ENCODE measurements around the gene FOXN4.

Gene FOXN4

GRCh38 chr12:109277899-109278762 lies 31.0 kb downstream of the FOXN4 start:
- H3K4me3 ChIP-seq (ENCODE audit: low read depth, low read length) = peak overlapping the region; percentile 30
- DNase-seq (ENCODE audit: low read depth) = peak; percentile 91
- TF ChIP-seq MYC (IDR thresholded peaks at IDR 0.05; ENCODE audit: low read depth, low read length) (peak; percentile 94), MAX (IDR thresholded peaks at IDR 0.05; ENCODE audit: low read depth, low read length) (peak; percentile 98), POLR2A (IDR thresholded peaks at IDR 0.05; ENCODE audit: extremely low read depth, insufficient read length) (peak; percentile 49)
- TF ChIP-seq, protein P1, sequence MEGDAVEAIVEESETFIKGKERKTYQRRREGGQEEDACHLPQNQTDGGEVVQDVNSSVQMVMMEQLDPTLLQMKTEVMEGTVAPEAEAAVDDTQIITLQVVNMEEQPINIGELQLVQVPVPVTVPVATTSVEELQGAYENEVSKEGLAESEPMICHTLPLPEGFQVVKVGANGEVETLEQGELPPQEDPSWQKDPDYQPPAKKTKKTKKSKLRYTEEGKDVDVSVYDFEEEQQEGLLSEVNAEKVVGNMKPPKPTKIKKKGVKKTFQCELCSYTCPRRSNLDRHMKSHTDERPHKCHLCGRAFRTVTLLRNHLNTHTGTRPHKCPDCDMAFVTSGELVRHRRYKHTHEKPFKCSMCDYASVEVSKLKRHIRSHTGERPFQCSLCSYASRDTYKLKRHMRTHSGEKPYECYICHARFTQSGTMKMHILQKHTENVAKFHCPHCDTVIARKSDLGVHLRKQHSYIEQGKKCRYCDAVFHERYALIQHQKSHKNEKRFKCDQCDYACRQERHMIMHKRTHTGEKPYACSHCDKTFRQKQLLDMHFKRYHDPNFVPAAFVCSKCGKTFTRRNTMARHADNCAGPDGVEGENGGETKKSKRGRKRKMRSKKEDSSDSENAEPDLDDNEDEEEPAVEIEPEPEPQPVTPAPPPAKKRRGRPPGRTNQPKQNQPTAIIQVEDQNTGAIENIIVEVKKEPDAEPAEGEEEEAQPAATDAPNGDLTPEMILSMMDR (IDR thresholded peaks at IDR 0.05; ENCODE audit: low read depth, low read length) = no peak

DNA sequence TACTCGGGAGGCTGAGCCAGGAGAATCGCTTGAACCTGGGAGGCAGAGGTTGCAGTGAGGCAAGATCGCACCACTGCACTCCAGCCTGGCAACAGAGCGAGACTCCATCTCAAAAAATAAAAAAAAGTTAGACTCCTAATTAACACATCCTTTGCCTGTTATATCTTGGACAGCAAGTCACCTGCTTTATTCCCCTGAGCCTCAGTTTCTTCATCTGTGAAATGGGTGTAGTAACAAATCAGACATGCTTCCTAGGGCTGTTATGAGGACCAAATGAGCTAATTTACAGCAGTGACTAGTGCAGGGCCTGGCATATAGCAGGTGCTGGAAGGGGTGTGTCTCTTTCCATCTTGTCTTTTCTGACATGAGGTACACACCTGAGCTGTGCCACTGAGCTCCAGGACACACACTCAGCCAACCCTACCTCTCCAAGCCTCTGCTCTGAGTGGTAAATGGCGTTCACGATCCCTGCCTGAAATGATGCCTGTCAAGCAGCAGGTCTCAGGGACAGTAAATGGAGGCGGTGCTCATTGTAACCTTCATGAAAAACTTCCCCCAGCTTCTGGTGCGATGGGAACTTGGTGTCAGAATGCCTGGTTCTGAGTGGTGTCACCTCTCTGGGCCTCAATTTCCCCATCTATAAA lies 31.7 kb downstream of the FOXN4 start:
- TF ChIP-seq MYC (IDR thresholded peaks at IDR 0.05; ENCODE audit: low read depth, low read length) = no peak; the same call in 1 of the 2 replicates
- DNase-seq (ENCODE audit: low read depth) = no peak
- H3K4me3 ChIP-seq (ENCODE audit: low read depth, low read length) = no peak overlapping the region

DNA sequence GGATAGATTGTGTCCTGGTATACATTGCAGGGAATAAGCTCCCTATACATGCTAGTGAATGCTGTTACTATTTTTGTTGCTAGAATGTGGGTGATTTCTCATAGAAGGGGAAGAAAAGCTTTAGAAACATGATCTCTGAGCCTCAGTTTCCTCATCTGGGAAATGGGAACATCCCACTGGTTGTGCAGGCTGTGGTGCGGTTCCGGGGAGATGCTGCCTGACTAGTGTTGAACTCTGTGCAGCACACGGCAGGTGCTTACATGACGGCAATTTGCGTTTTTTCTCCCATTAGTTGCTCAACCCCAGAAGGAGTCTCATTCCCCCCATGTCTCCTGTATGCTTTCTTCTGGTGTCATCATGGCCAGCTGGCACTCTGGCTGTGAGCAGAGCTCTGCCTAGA lies 32.9 kb downstream of the FOXN4 start:
- no peak overlapping the region for H3K4me3 ChIP-seq (ENCODE audit: low read depth, low read length)
- TF ChIP-seq POLR2A (IDR thresholded peaks at IDR 0.05; ENCODE audit: extremely low read depth, insufficient read length) (no peak), MYC (IDR thresholded peaks at IDR 0.05; ENCODE audit: low read depth, low read length) (no peak), MAX (IDR thresholded peaks at IDR 0.05; ENCODE audit: low read depth, low read length) (no peak)
- TF ChIP-seq, protein P1 (IDR thresholded peaks at IDR 0.05; ENCODE audit: low read depth, low read length) = no peak
- peak; percentile 45 for DNase-seq (ENCODE audit: low read depth)

- no peak for DNase-seq (ENCODE audit: low read depth)
- H3K4me3 ChIP-seq (ENCODE audit: low read depth, low read length) = no peak overlapping the region
- TF ChIP-seq, protein P1 (IDR thresholded peaks at IDR 0.05; ENCODE audit: low read depth, low read length) = no peak
- no peak for TF ChIP-seq MAX (IDR thresholded peaks at IDR 0.05; ENCODE audit: low read depth, low read length)
- no peak for TF ChIP-seq MYC (IDR thresholded peaks at IDR 0.05; ENCODE audit: low read depth, low read length)
- TF ChIP-seq POLR2A (IDR thresholded peaks at IDR 0.05; ENCODE audit: extremely low read depth, insufficient read length) = no peak
Measured at GRCh38 chr12:109275173-109275572, 33.9 kb downstream of the FOXN4 start.

- no peak overlapping the region for H3K4me3 ChIP-seq (ENCODE audit: low read depth, low read length)
- TF ChIP-seq, protein P1 (IDR thresholded peaks at IDR 0.05; ENCODE audit: low read depth, low read length) = no peak
- TF ChIP-seq MYC (IDR thresholded peaks at IDR 0.05; ENCODE audit: low read depth, low read length) (no peak), MAX (IDR thresholded peaks at IDR 0.05; ENCODE audit: low read depth, low read length) (no peak), POLR2A (IDR thresholded peaks at IDR 0.05; ENCODE audit: extremely low read depth, insufficient read length) (no peak)
- DNase-seq (ENCODE audit: low read depth) = no peak
Measured at GRCh38 chr12:109274381-109274780, 34.7 kb downstream of the FOXN4 start.

DNA sequence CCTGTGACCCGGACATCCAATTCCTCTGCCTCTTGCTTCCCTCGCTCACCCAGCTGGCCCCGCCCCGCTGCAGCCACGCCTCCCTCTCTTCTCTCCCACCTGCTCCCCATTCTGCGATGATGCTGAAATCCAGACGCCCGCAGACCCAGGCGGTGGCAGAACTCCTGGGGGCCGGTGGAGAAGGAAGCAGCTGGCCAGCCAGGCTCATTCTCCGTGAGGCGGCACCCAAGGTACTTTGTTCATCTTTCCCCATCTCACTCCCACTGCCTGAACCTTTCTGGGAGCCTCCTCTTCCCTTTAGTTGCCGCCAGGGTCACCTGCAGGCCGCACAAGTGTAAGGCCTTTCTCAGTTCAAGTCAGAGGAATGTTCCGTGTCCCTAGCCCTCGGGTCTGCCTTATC lies 35.7 kb downstream of the FOXN4 start:
- TF ChIP-seq, protein P1 (IDR thresholded peaks at IDR 0.05; ENCODE audit: low read depth, low read length) = no peak
- TF ChIP-seq POLR2A (IDR thresholded peaks at IDR 0.05; ENCODE audit: extremely low read depth, insufficient read length) (no peak), MAX (IDR thresholded peaks at IDR 0.05; ENCODE audit: low read depth, low read length) (no peak), MYC (IDR thresholded peaks at IDR 0.05; ENCODE audit: low read depth, low read length) (no peak)
- DNase-seq (ENCODE audit: low read depth) = no peak
- no peak overlapping the region for H3K4me3 ChIP-seq (ENCODE audit: low read depth, low read length)

Data from NB4 (cell line).